GM12878 (cell line): ENCODE results near the gene FBXL16. TPM values are rescaled to one million over a fixed set of nuclear protein-coding genes. Genes with fewer than 3 reads are reported as not detected.

Experiments
- ATAC-seq: fragments of 200-7000 bp; cut with Tn5 transposase; 3 replicates; pipeline ENCODE4 v1.9.1; 2020; ENCODE audit warnings: mild to moderate bottlenecking, moderate library complexity
- BruUV-seq: library from RNA; stranded (reverse); fragments of 400-500 nt; replicated peaks from 2 replicates; lab custom pipeline; 2021; lab: Mats Ljungman, UMichigan
- CTCF ChIA-PET: fragments of 300-600 bp; sonication (Branson Sonifier 250); formaldehyde crosslinking; extraction: SDS; loops from one replicate; lab custom pipeline; 2021; ENCODE audit warnings: inconsistent platforms; lab: Yijun Ruan, JAX
- POLR2A ChIA-PET: fragments of 350-600 bp; formaldehyde crosslinking; extraction: SDS; loops from one replicate; lab custom pipeline; 2021; ENCODE audit warnings: inconsistent platforms; lab: Charles Lee
- RAD21 ChIA-PET: fragments of 300-600 bp; sonication (Branson Sonifier 250); formaldehyde crosslinking; loops from one replicate; lab custom pipeline; 2023; ENCODE audit warnings: antibody characterized with exemption; ENCODE audit not compliant: unreplicated experiment; lab: Charles Lee
- SMC1A ChIA-PET: fragments of 300-600 bp; sonication (Branson Sonifier 250); formaldehyde crosslinking; loops from one replicate; lab custom pipeline; 2023; ENCODE audit not compliant: unreplicated experiment, uncharacterized antibody; lab: Charles Lee
- DNase-seq: peaks from one replicate; pipeline ENCODE4 v3.0.0-alpha.2; 2011; ENCODE audit warnings: low read depth, low spot score
- FAIRE-seq: peaks from 3 replicates; lab custom pipeline; 2011; peaks lifted over from hg19 to GRCh38; lab: Jason Lieb, UNC
- H2AFZ ChIP-seq: 2 replicates; pipeline ENCODE4 v1.6.0; 2011; ENCODE audit warnings: low read depth, low read length, control low read depth; ENCODE audit not compliant: control insufficient read depth
- H3K27ac ChIP-seq: 2 replicates; pipeline ENCODE4 v1.5.1; 2011; ENCODE audit warnings: control low read depth; ENCODE audit not compliant: control insufficient read depth, insufficient read depth
- H3K27me3 ChIP-seq, 2 experiments: replicated peaks in 1 of 2; 2 replicates each; pipeline versions ENCODE4 v1.6.0 to v1.6.1; 2011; ENCODE audit warnings: low read length in 1 of 2; ENCODE audit not compliant: control insufficient read depth in 2 of 2, insufficient read depth in 2 of 2
- H3K36me3 ChIP-seq, 2 experiments: 2 replicates each; pipeline ENCODE4 v1.5.1; 2011; ENCODE audit warnings: low read length in 1 of 2; ENCODE audit not compliant: control insufficient read depth in 2 of 2, insufficient read depth in 2 of 2
- H3K4me1 ChIP-seq: 2 replicates; pipeline ENCODE4 v1.6.1; 2011; ENCODE audit warnings: mild to moderate bottlenecking, low read length, moderate library complexity, mixed read lengths; ENCODE audit not compliant: control insufficient read depth, insufficient read depth
- H3K4me2 ChIP-seq: 2 replicates; pipeline ENCODE4 v1.6.0; 2011; ENCODE audit warnings: control low read depth; ENCODE audit not compliant: control insufficient read depth, insufficient read depth
- H3K4me3 ChIP-seq: fragments of 200-600 bp; sonication (generic); 2 replicates; pipeline ENCODE4 v1.5.1; 2016
- H3K79me2 ChIP-seq: 2 replicates; pipeline ENCODE4 v1.6.0; 2011; ENCODE audit warnings: low read length; ENCODE audit not compliant: control insufficient read depth, insufficient read depth
- H3K9ac ChIP-seq: 2 replicates; pipeline ENCODE4 v1.8.0; 2011; ENCODE audit warnings: low read length, control low read depth, mixed read lengths; ENCODE audit not compliant: control insufficient read depth, insufficient read depth
- H3K9me3 ChIP-seq: replicated peaks from 3 replicates; pipeline ENCODE4 v1.5.1; 2011; ENCODE audit warnings: mild to moderate bottlenecking, low read length; ENCODE audit not compliant: control insufficient read depth, insufficient read depth
- H4K20me1 ChIP-seq: 2 replicates; pipeline ENCODE4 v1.6.0; 2011; ENCODE audit not compliant: control insufficient read depth, insufficient read depth
- BMI1 ChIP-seq: fragments of 450-650 bp; IDR thresholded peaks from 2 replicates; pipeline ENCODE4 v1.6.1; 2016; ENCODE audit warnings: mild to moderate bottlenecking, moderate library complexity, borderline replicate concordance
- CBFB ChIP-seq: IDR thresholded peaks from 2 replicates; pipeline ENCODE4 v1.6.1; 2016; ENCODE audit warnings: antibody characterized with exemption, low read depth
- EP300 ChIP-seq, 2 experiments: fragments of 150-350 bp in 1 of 2; IDR thresholded peaks; 2 replicates each; pipeline ENCODE4 v1.6.1; 2011 to 2012; ENCODE audit warnings: low read depth in 2 of 2, low read length in 2 of 2, borderline replicate concordance in 1 of 2, improper control_type of control experiment in 1 of 2, inconsistent platforms in 1 of 2; ENCODE audit not compliant: control insufficient read depth in 1 of 2
- IKZF2 ChIP-seq, 2 experiments: fragments of 450-650 bp; IDR thresholded peaks; 2 replicates each; pipeline ENCODE4 v1.6.1; 2017; ENCODE audit warnings: mild to moderate bottlenecking in 2 of 2, moderate library complexity in 2 of 2
- MXI1 ChIP-seq: fragments of 150-350 bp; IDR thresholded peaks from 2 replicates; pipeline ENCODE4 v1.6.1; 2011; ENCODE audit warnings: low read depth, mild to moderate bottlenecking, inconsistent platforms, low read length, improper control_type of control experiment
- MYB ChIP-seq: fragments of 150-350 bp; IDR thresholded peaks from 2 replicates; pipeline ENCODE4 v1.6.1; 2014; ENCODE audit warnings: mild to moderate bottlenecking, low read depth, low read length, borderline replicate concordance
- MYC ChIP-seq: IDR thresholded peaks from 2 replicates; pipeline ENCODE4 v1.6.1; 2011; ENCODE audit warnings: mild to moderate bottlenecking, low read length, moderate library complexity, inconsistent platforms; ENCODE audit not compliant: insufficient read depth, insufficient replicate concordance, insufficient read length, severe bottlenecking
- SKIL ChIP-seq: fragments of 450-650 bp; IDR thresholded peaks from 2 replicates; pipeline ENCODE4 v1.6.1; 2017; ENCODE audit warnings: mild to moderate bottlenecking, low read depth, inconsistent platforms; ENCODE audit not compliant: poor library complexity, severe bottlenecking
- SREBF1 ChIP-seq: IDR thresholded peaks from 2 replicates; pipeline ENCODE4 v1.6.1; 2012; ENCODE audit warnings: mild to moderate bottlenecking, low read length
- ZNF24 ChIP-seq: fragments of 450-650 bp; IDR thresholded peaks from 2 replicates; pipeline ENCODE4 v1.6.1; 2017; ENCODE audit warnings: antibody characterized with exemption, mild to moderate bottlenecking
- WGBS: methylation state at CpG from one replicate; pipeline ENCODE4 v1.1.6; 2016; ENCODE audit warnings: low lambda C conversion rate; ENCODE audit not compliant: insufficient replicate concordance, insufficient coverage; ENCODE audit errors: missing lambda C conversion rate; 5-methylcytosine and 5-hydroxymethylcytosine counted together
- in situ Hi-C: fragments of 300-500 bp; cut with MboI; formaldehyde crosslinking; loops from 9 replicates; pipeline ENCODE4 v1.14.3; 2018; ENCODE audit warnings: mixed read lengths
- intact Hi-C: fragments of 100-400 bp; cut with micrococcal nuclease; formaldehyde crosslinking; loops from one replicate; pipeline ENCODE4 v1.14.2; 2022; ENCODE audit not compliant: unreplicated experiment
- polyA plus RNA-seq, 11 experiments: library from polyadenylated mRNA; depleted of rRNA in 4 of 11; unstranded in 6 of 11; stranded (reverse) in 5 of 11; fragments of >200 nt; fragmentation: Nextera tagmentation in 4 of 11; fragmentation: Illumina TruSeq in 1 of 11; extraction: Ambion mirVana in 4 of 11; extraction: Trizol in 1 of 11; gene quantifications; 1 replicate in 1 of 11; 2 replicates in 10 of 11; pipeline versions ENCODE4 v1.2.1 to v1.2.3, GENCODE V29; 2011 to 2016; ENCODE audit warnings: inconsistent platforms in 2 of 11, missing spikeins in 2 of 11, low read depth in 1 of 11
- total RNA-seq, 4 experiments: library from RNA; depleted of rRNA in 3 of 4; stranded (reverse); fragments of >200 nt in 3 of 4; fragmentation: Illumina TruSeq in 1 of 4; extraction: Trizol in 1 of 4; gene quantifications; 2 replicates each; pipeline versions ENCODE4 v1.2.1 to v1.2.3, GENCODE V29; 2013 to 2021

Gene FBXL16
- total and polyA plus RNA-seq, 10 of the 15 experiments (the other 5 are each of a cell fraction or from before 2014, with no cell fraction given): 0.13 to 1.4 (median 0.24) TPM

GRCh38 chr16:710500-711075 lies 5.0 kb upstream of the FBXL16 start:
- Histone ChIP-seq H3K27me3 (no peaks in the 10 kb centered on the region; a peak in 2 of 4 replicates), H3K36me3 (no peaks in the 10 kb centered on the region), H3K9me3 (no peaks in the 10 kb centered on the region), H3K4me2 (no peak overlapping the region), H3K79me2 (no peaks in the 10 kb centered on the region), H4K20me1 (no peaks in the 10 kb centered on the region), H3K27ac (no peak overlapping the region), H3K4me1 (no peaks in the 10 kb centered on the region), H3K4me3 (no peak overlapping the region), H3K9ac (no peak overlapping the region), H2AFZ (no peak overlapping the region)
- intact Hi-C loops (loop anchor here (1.0 to 2.0 kb wide), 2 partner anchors 75 to 392 kb away; no protein-coding TSS in a partner anchor), in situ Hi-C loops (loop anchor here (5.0 kb wide), 1 partner anchor 77 kb away; the partner anchor contains the start of genes CHTF18 and RPUSD1)
- DNase-seq (no peak), FAIRE-seq (no peak)
- ChIA-PET RAD21 (interaction anchor here (0.5 kb wide), 1 partner anchor 317 kb away, joined by 4 read pairs; no protein-coding TSS in a partner anchor), POLR2A (no interaction called here), CTCF (interaction anchor here (0.6 to 1.3 kb wide), 3 partner anchors 31 to 210 kb away, joined by 3 to 5 read pairs (median 4); no protein-coding TSS in a partner anchor), SMC1A (no interaction called here)
- no TSS peak for BruUV-seq
- 25% methylated on average over 21 of the region's 21 CpGs for WGBS
- TF ChIP-seq MYB (no peak), MXI1 (no peak), CBFB (no peak)
- TF ChIP-seq, all 136 proteins: peak for 0
- ATAC-seq: no peak

- SMC1A ChIA-PET: no interaction called here
- no peak overlapping the region for H3K4me3 ChIP-seq
- H3K79me2 ChIP-seq: no peaks in the 10 kb centered on the region
- H3K9me3 ChIP-seq: no peaks in the 10 kb centered on the region
- intact Hi-C loops (loop anchor here (2.0 kb wide), 1 partner anchor 393 kb away; no protein-coding TSS in a partner anchor), in situ Hi-C loops (loop anchor here (5.0 kb wide), 1 partner anchor 77 kb away; the partner anchor contains the start of genes CHTF18 and RPUSD1)
- H2AFZ ChIP-seq: no peak overlapping the region
- no peak for ATAC-seq
- no peak for FAIRE-seq
- no peak overlapping the region for H3K9ac ChIP-seq
- no peak overlapping the region for H3K4me2 ChIP-seq
- H4K20me1 ChIP-seq: no peaks in the 10 kb centered on the region
- H3K27me3 ChIP-seq: no peaks in the 10 kb centered on the region; a peak in 2 of 4 replicates
- CTCF ChIA-PET: interaction anchor here (1.0 to 1.3 kb wide), 3 partner anchors 14 to 75 kb away, joined by 4 to 5 read pairs (median 5); no protein-coding TSS in a partner anchor
- no TSS peak for BruUV-seq
- no peaks in the 10 kb centered on the region for H3K36me3 ChIP-seq
- 30% methylated on average over 30 of the region's 30 CpGs for WGBS
- RAD21 ChIA-PET: interaction anchor here (0.5 kb wide), 1 partner anchor 316 kb away, joined by 4 read pairs; no protein-coding TSS in a partner anchor
- no peaks in the 10 kb centered on the region for H3K4me1 ChIP-seq
- POLR2A ChIA-PET: no interaction called here
- DNase-seq: no peak
- H3K27ac ChIP-seq: no peak overlapping the region
- TF ChIP-seq MYC: no peak
- no peak for TF ChIP-seq IKZF2 (IDR thresholded peaks at IDR 0.05)
- no peak for TF ChIP-seq SREBF1
- no peak for TF ChIP-seq EP300 (IDR thresholded peaks at IDR 0.05; ENCODE audit: borderline replicate concordance in 1 of 2, control insufficient read depth in 1 of 2, low read depth in 2 of 2, low read length in 2 of 2)
- TF ChIP-seq SKIL: no peak
- no peak for TF ChIP-seq ZNF24
- peak; percentile 84 for TF ChIP-seq BMI1
Measured at GRCh38 chr16:709566-710499, 4.2 kb upstream of the FBXL16 start.
